ENCODE data around the gene NRN1L.
"Not testable (repeated sequence)": the region's sequence is repeated elsewhere in the genome, so short reads cannot be mapped to it uniquely, and the experiment has no call there.

Gene NRN1L

GRCh38 chr16:67884684-67885083 lies at the start of gene NRN1L:
NRN1L (plus strand) TSS chr16:67884885; CDS start chr16:67884904, 19 bp downstream.
- DNase-seq (ENCODE audit: low read depth in 2 of 2), result no peak

- not testable (repeated sequence) for DNase-seq (ENCODE audit: low read depth in 2 of 2)
Measured at GRCh38 chr16:67837190-67837589, 47.5 kb upstream of the NRN1L start.

- DNase-seq (ENCODE audit: low read depth in 2 of 2), result no peak
Measured at GRCh38 chr16:67837811-67838210, 46.9 kb upstream of the NRN1L start.

- DNase-seq (ENCODE audit: low read depth in 2 of 2), result no peak
Measured at GRCh38 chr16:67841198-67841815, 43.4 kb upstream of the NRN1L start.

- peak; percentile 87 to 92 for DNase-seq (ENCODE audit: low read depth in 2 of 2)
Measured at GRCh38 chr16:67841816-67842508, 42.7 kb upstream of the NRN1L start, which contains the start of gene THAP11. THAP11 (plus strand) TSS chr16:67842320; CDS start chr16:67842555, 235 bp downstream.

- peak; percentile 5 to 39 for DNase-seq (ENCODE audit: low read depth in 2 of 2)
Measured at GRCh38 chr16:67842509-67843342, 42.0 kb upstream of the NRN1L start.

GRCh38 chr16:67843343-67843765 lies 41.3 kb upstream of the NRN1L start:
- peak in 1 of 2 donors; percentile 5 for DNase-seq (ENCODE audit: low read depth in 2 of 2)

- no peak for DNase-seq (ENCODE audit: low read depth in 2 of 2)
Measured at GRCh38 chr16:67844497-67844896, 40.2 kb upstream of the NRN1L start.

GRCh38 chr16:67845291-67846062 lies 39.2 kb upstream of the NRN1L start:
- no peak for DNase-seq (ENCODE audit: low read depth in 2 of 2)

- no peak for DNase-seq (ENCODE audit: low read depth in 2 of 2)
Measured at GRCh38 chr16:67846063-67846319, 38.7 kb upstream of the NRN1L start.

- DNase-seq (ENCODE audit: low read depth in 2 of 2), result peak; percentile 90 to 93
Measured at GRCh38 chr16:67846320-67847063, 38.2 kb upstream of the NRN1L start, which contains the start of gene NUTF2. NUTF2 (plus strand) TSS chr16:67846933; CDS start chr16:67865131, 18,198 bp downstream.

- DNase-seq (ENCODE audit: low read depth in 2 of 2), result no peak
Measured at GRCh38 chr16:67847064-67847861, 37.4 kb upstream of the NRN1L start, which contains the start of gene CENPT. CENPT (minus strand) TSS chr16:67847693; CDS start chr16:67833859, 13,834 bp downstream.

GRCh38 chr16:67848118-67848517 lies 36.6 kb upstream of the NRN1L start:
- DNase-seq (ENCODE audit: low read depth in 2 of 2), result no peak

- DNase-seq (ENCODE audit: low read depth in 2 of 2), result no peak
Measured at GRCh38 chr16:67853670-67854069, 31.0 kb upstream of the NRN1L start.

GRCh38 chr16:67855789-67856188 lies 28.9 kb upstream of the NRN1L start:
- DNase-seq (ENCODE audit: low read depth in 2 of 2), result no peak

- no peak for DNase-seq (ENCODE audit: low read depth in 2 of 2)
Measured at GRCh38 chr16:67856927-67857546, 27.6 kb upstream of the NRN1L start.

- no peak for DNase-seq (ENCODE audit: low read depth in 2 of 2)
Measured at GRCh38 chr16:67857547-67858233, 27.0 kb upstream of the NRN1L start.

- no peak for DNase-seq (ENCODE audit: low read depth in 2 of 2)
Measured at GRCh38 chr16:67858500-67858899, 26.2 kb upstream of the NRN1L start.

All from stimulated activated CD8-positive, alpha-beta memory T cell treated with anti-CD3 and anti-CD28 coated beads, Interleukin-7, amount 100 ng/mL, for 4 hours (primary cell).